DMS53 (cell line): Measurements from ENCODE around the gene POU2AF1.
A peak's percentile ranks its signal among the peaks of the same experiment; 100 is the strongest.

Experiments
- DNase-seq: peaks from one replicate; lab custom pipeline; 2025; lab: John Stamatoyannopoulos, UW

POU2AF1 gene

DNA sequence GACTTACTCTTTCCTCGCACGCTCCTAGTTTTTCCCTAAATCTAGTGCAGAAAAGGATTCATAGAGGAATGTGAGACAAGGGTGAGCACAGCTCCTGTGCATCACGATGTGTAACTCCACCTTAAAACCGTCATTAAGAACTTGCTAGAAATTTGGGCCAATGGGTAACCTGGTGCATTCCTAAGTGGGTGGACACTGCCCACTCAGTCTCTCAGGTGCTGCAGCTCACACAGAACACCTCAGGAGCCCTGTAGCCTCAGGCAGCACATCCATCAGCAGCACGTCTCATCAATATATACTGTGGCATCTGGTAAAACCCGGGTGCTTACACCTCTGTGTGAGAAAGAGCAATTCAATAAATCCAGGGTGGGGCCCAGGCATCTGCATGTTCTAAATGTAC, 68.4 kb downstream of the POU2AF1 start:
- DNase-seq = peak; percentile 66

DNA sequence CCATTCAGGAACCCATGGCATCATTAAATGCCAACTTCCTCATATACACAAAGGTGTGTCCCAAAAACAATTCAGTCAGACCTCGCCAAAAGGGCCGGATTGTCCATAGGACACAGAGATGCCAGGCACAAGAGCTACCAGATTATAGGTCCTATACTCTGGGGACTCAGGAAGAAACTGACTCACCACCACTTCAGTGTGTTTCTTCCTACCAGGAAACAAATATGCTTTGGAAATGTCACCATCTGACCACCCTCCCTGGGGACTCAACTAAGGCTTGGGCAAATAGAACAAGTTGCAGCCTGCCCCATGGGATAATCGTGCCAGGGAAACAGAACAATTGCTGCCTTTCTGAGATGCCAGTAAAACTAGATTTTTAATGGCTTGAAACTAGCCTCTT, 69.0 kb downstream of the POU2AF1 start:
- DNase-seq = peak; percentile 97

DNA sequence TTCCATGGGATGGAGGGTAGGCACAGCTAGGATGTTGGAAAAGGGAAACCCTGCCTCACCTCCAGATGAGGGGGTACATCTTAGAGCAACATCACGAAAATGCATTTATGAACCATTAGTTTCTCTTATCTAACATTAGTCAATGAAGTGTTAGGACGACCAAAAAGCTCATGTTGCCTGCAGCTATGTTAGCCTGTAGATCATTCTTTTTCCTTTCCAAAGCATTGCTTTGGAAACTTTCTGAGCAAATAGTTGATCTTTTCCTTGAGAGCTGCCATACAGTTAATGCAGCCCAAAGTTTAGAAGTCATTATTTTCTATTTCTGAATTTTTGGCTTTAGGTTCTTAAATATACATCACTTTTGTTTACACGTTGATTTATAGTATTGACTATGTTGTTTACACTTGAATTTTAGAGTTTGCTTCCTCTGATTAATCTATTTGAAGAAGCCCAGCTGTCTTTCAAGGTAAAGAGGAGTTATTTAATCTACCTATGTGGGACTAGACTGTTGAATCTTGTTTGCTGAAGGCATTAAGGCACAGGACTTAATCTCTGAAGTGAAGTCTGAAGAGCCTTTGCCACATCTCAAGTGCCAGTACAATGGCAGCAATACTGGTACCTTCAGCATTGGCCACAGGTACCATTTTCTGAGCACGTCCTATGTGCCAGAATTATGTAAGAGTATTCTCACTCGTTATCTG, 69.7 kb downstream of the POU2AF1 start:
- DNase-seq = peak; percentile 94

DNA sequence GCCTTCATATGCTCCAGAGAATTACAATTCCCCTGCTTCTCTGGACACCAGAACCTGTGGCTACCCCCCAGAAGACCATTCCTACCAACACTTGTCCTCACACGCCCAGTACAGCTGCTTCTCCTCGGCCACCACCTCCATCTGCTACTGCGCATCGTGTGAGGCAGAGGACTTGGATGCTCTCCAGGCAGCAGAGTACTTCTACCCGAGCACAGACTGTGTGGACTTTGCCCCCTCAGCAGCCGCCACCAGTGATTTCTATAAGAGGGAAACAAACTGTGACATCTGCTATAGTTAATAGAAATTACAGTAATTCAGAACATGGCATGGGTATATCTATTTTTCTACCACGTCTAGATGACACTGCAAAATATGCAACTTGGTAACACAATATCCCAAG, 70.9 kb downstream of the POU2AF1 start:
- DNase-seq = peak; percentile 98

DNA sequence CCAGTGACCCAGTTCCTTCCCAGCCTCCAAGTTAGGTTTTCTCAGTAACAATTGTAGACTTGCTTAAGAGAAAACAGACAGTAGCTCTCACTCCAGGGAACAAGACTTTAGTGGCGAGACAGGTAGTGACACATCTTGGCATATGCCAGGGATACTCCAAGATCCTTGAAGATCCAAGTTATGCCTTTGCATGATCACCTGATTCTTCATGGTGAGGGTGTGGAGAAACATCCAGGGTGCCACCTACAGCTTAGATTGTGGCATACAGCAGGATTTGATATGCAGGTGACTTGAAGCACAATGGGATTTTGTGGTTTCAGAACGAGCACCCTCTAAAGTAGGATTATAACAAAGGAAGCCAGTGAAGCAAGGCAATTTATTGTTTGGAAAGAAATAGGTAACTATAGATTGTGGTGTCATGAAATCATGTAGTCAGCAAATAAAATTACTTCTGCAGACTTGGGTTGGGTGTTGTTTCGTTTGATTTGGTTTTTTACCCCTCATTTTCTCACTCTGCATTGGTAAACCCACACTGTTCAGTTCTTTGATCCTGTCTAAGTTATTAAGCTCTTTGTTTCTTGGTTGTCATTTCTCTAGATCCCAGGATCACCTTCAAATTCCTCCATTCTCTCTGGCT, 71.5 kb downstream of the POU2AF1 start:
- DNase-seq = peak; percentile 91

DNA sequence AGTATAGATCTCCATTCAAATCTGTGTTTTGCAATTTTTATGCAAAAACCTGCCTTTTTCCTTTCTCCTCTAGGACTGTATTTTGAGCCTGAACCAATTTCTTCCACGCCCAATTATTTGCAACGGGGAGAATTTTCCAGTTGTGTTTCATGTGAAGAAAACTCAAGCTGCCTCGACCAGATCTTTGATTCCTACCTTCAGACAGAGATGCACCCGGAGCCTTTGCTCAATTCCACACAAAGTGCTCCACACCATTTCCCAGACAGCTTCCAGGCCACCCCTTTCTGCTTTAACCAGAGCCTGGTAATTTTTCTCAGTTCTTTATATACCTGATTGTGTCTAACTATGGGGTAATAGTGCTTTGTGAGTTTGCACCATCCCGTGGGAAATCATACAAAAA, 72.8 kb downstream of the POU2AF1 start:
- peak; percentile 53 for DNase-seq

DNA sequence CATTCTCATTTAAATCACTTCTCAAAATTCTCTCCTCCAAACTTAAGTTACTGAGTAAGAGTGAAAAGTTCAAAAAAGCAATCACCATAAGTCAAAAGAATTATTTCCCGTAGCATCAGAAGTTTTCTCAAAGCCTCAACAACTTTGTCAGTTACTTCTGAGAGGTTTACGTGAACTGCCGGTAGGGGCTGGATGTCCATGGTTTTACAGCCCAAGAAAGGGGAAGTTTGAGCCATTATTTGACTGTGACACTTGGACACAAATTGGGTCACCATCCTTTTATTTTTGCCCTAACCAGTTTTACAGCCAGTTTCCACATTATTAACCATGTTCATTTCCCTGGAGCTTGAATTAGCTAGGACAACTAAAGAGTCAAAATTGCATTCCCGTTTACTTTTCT, 73.2 kb downstream of the POU2AF1 start:
- peak; percentile 63 for DNase-seq

DNA sequence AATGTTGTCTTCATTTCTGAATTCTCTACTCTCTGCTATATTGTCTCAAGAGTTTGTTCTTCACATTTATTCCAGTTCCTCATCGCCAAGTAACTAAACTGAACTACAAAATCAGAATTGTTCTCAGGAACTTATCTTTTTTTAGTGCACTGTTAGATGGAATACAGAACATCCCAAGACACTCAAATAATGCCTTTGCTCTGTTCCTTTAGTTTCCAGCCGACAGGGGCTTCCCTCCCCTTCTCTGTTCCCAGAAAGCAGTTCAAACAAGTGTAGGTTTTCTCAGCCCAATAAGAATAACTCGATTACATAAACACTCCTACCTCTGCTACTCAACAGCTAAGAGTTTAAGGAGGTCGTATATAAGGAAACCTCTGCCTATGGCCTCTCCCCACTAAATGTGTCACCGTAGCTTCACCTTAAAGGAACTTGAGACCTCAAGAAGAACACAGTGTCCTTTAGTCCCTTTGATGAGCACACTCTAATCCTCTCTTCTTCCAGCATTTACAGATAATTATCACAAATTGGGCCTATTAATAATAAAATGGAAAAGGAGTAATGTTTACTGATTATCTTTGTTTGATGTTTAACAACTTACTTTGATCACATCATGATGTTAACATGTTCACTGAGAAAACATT, 73.8 kb downstream of the POU2AF1 start:
- peak; percentile 83 for DNase-seq

DNA sequence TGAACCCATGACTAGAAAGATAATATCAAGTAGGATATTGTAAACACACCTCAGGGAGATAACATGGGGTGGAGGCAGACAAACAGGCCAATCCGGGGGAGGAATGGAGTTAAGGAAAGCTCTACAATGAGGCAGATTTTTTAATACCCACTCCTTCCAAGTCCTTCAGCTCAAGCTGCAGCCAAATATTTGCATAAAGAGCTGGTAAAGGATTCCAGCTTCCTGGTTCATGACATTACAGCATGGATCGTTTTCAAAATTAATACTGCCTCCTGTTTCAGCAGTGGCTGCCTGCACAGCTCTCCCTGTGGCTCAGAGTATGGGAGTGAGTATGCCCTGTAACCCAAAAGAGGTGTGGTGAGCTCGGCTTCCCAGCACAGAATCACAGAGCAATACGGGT, 75.6 kb downstream of the POU2AF1 start:
- DNase-seq = peak; percentile 92

DNA sequence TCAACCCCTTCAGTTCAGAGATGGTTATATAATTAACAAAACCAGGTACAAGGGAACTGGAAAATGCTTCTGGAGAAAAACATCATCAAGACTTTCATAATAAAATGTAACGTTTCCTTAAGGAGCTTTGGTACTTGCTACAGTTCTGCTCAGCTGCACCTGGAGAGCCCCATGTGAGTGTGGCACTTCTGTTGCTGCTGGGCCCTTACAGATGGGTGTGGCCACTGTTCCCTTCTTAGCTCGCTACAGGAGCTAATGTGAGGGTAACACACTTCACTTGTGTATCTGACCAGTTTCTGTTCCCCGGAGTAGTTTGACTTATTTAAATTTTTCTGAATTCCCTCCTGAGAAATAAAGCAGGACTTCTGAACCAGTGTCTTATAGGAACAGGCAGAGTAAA, 76.8 kb downstream of the POU2AF1 start:
- DNase-seq = peak; percentile 71
